HCT116 (cell line): ENCODE results near the gene DGKB.

Source experiments
- CTCF ChIP-seq, 3 experiments: fragments of 200-600 bp in 1 of 3; sonication (generic) in 1 of 3; IDR thresholded peaks in 2 of 3; conservative IDR thresholded peaks in 1 of 3; 2 replicates each; pipeline ENCODE4 v1.5.1; 2012 to 2017; ENCODE audit warnings: low read depth in 2 of 3, low read length in 2 of 3, antibody characterized with exemption in 1 of 3, borderline replicate concordance in 1 of 3, control low read depth in 1 of 3, mild to moderate bottlenecking in 1 of 3, mixed read lengths in 1 of 3, mixed run types in 1 of 3, moderate library complexity in 1 of 3; ENCODE audit not compliant: insufficient read depth in 1 of 3
- EGR1 ChIP-seq: IDR thresholded peaks from 2 replicates; pipeline ENCODE4 v1.6.1; 2012; ENCODE audit warnings: low read depth
- EZH2 ChIP-seq: fragments of 200-600 bp; sonication (generic); IDR thresholded peaks from 2 replicates; pipeline ENCODE4 v1.6.1; 2017; ENCODE audit warnings: antibody characterized with exemption, mixed run types
- EZH2phosphoT487 ChIP-seq: fragments of 200-600 bp; IDR thresholded peaks from 2 replicates; pipeline ENCODE4 v1.6.1; 2018; ENCODE audit warnings: antibody characterized with exemption, borderline replicate concordance
- JUND ChIP-seq: IDR thresholded peaks from 2 replicates; pipeline ENCODE4 v1.6.1; 2012
- MAX ChIP-seq: IDR thresholded peaks from 2 replicates; pipeline ENCODE4 v1.6.1; 2012
- POLR2A ChIP-seq: IDR thresholded peaks from 2 replicates; pipeline ENCODE4 v1.7.0; 2011; ENCODE audit warnings: borderline replicate concordance; ENCODE audit not compliant: insufficient read depth, insufficient read length; ENCODE audit errors: extremely low read depth
- POLR2AphosphoS5 ChIP-seq: IDR thresholded peaks from 2 replicates; pipeline ENCODE4 v1.6.1; 2011; ENCODE audit warnings: mild to moderate bottlenecking, low read depth, low read length, moderate library complexity
- REST ChIP-seq: IDR thresholded peaks from 2 replicates; pipeline ENCODE4 v1.6.1; 2012; ENCODE audit warnings: low read depth
- TCF7L2 ChIP-seq: IDR thresholded peaks from 2 replicates; pipeline ENCODE4 v1.7.0; 2011; ENCODE audit warnings: borderline replicate concordance, inconsistent platforms; ENCODE audit not compliant: insufficient read depth, insufficient read length; ENCODE audit errors: extremely low read depth
- ZFX ChIP-seq: fragments of 450-650 bp; IDR thresholded peaks from 2 replicates; pipeline ENCODE4 v1.6.1; 2017
- TF ChIP-seq, protein P1 (sequence below): IDR thresholded peaks from 2 replicates; pipeline ENCODE4 v1.6.1; 2011; ENCODE audit warnings: mild to moderate bottlenecking, low read length, moderate library complexity; ENCODE audit not compliant: insufficient replicate concordance; ENCODE audit errors: extremely low read depth

- TF ChIP-seq MAX (no peak), POLR2AphosphoS5 (no peak), CTCF (IDR thresholded peaks at IDR 0.05 in 2 of 3, conservative IDR thresholded peaks at IDR 0.05 in 1 of 3; ENCODE audit: borderline replicate concordance in 1 of 3, insufficient read depth in 1 of 3, low read depth in 2 of 3, low read length in 2 of 3) (no peak), EZH2phosphoT487 (no peak), POLR2A (no peak), EZH2 (no peak), EGR1 (no peak), TCF7L2 (peak; percentile 71), ZFX (no peak), REST (no peak), JUND (no peak)
- TF ChIP-seq, protein P1, sequence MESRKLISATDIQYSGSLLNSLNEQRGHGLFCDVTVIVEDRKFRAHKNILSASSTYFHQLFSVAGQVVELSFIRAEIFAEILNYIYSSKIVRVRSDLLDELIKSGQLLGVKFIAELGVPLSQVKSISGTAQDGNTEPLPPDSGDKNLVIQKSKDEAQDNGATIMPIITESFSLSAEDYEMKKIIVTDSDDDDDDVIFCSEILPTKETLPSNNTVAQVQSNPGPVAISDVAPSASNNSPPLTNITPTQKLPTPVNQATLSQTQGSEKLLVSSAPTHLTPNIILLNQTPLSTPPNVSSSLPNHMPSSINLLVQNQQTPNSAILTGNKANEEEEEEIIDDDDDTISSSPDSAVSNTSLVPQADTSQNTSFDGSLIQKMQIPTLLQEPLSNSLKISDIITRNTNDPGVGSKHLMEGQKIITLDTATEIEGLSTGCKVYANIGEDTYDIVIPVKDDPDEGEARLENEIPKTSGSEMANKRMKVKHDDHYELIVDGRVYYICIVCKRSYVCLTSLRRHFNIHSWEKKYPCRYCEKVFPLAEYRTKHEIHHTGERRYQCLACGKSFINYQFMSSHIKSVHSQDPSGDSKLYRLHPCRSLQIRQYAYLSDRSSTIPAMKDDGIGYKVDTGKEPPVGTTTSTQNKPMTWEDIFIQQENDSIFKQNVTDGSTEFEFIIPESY, result no peak
Measured at GRCh38 chr7:14747701-14748100, 154.8 kb downstream of the DGKB start.
